Natural killer cell treated with Interleukin-12 subunit alpha and Interleukin-12 subunit beta and Interleukin-15 and Interleukin-18, amount 100 ng/mL, for 72 hours (primary cell): ENCODE data around the gene OR7G3. TPM values are rescaled to one million over a fixed set of nuclear protein-coding genes. Genes with fewer than 3 reads are reported as not detected.

Experiments used
- total RNA-seq, 2 donors: library from RNA; stranded (reverse); gene quantifications; one replicate each; pipeline ENCODE4 v1.2.3, GENCODE V29; 2022

OR7G3 gene
- total RNA-seq, 2 donors from 2014 or later = not detected

Other genes starting within 250 kb of the OR7G3 start
- gene MUC16, start 116.5 kb downstream of the OR7G3 start, total RNA-seq = under 1 TPM in 1 of 2 donors, not detected in 1; 0.03 TPM
- not detected for gene OR1M1, start 39.9 kb downstream of the OR7G3 start, total RNA-seq
- gene OR7G2, start 19.5 kb downstream of the OR7G3 start, total RNA-seq = not detected
- gene OR7G1, start 11.2 kb downstream of the OR7G3 start, total RNA-seq = not detected
- 10 to 100 TPM; 44.2 to 51.0 TPM for gene ZNF317, start 13.4 kb upstream of the OR7G3 start, total RNA-seq
- gene OR7D2, start 52.0 kb upstream of the OR7G3 start, total RNA-seq = not detected
- gene OR7D4, start 92.6 kb upstream of the OR7G3 start, total RNA-seq = not detected
- not detected for gene OR7E24, start 124.0 kb upstream of the OR7G3 start, total RNA-seq
- gene ZNF699, start 182.9 kb upstream of the OR7G3 start, total RNA-seq = 1 to 10 TPM; 4.5 to 6.7 TPM
- gene ZNF559, start 197.2 kb upstream of the OR7G3 start, total RNA-seq = 10 to 100 TPM in 1 of 2 donors, 1 to 10 TPM in 1; 9.5 to 13.5 TPM
- gene ZNF177, start 236.1 kb upstream of the OR7G3 start, total RNA-seq = under 1 TPM; 0.33 to 0.86 TPM